ENCODE measurements around the gene HLA-A.

DNA sequence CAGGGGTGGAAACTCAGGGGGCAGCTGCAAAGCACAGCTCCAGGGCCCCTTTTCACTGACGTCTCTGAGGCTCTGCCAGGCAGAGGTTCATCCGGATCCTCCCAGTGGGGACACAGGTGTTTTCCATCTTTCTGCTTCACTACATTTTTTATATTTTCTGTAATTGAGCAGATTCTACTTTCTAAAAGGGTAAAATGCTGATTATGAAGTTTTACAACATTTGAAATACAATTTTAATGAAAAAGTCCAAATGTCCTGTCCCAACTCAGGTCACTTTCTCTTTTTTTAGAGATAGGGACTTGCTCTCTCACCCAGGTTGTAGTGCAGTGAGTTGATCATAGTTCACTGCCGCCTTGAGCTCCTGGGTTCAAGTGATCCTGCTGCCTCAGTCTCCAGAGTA, 41.9 kb downstream of the HLA-A start:
- TF ChIP-seq YY1 (IDR thresholded peaks at IDR 0.05; ENCODE audit: insufficient read depth, insufficient read length) (no peak), ZNF274 (IDR thresholded peaks at IDR 0.05; ENCODE audit: low read depth, low read length) (no peak), SUZ12 (IDR thresholded peaks at IDR 0.05; ENCODE audit: extremely low read depth, insufficient read depth, insufficient read length) (no peak)

Measured in NT2/D1 (cell line).